Measurements from ENCODE around the gene DCHS2.

GRCh38 chr4:154444958-154445357, 46.6 kb downstream of the DCHS2 start:
- TF ChIP-seq, protein P1, sequence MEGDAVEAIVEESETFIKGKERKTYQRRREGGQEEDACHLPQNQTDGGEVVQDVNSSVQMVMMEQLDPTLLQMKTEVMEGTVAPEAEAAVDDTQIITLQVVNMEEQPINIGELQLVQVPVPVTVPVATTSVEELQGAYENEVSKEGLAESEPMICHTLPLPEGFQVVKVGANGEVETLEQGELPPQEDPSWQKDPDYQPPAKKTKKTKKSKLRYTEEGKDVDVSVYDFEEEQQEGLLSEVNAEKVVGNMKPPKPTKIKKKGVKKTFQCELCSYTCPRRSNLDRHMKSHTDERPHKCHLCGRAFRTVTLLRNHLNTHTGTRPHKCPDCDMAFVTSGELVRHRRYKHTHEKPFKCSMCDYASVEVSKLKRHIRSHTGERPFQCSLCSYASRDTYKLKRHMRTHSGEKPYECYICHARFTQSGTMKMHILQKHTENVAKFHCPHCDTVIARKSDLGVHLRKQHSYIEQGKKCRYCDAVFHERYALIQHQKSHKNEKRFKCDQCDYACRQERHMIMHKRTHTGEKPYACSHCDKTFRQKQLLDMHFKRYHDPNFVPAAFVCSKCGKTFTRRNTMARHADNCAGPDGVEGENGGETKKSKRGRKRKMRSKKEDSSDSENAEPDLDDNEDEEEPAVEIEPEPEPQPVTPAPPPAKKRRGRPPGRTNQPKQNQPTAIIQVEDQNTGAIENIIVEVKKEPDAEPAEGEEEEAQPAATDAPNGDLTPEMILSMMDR (IDR thresholded peaks at IDR 0.05), result no peak
- TF ChIP-seq POLR2A (IDR thresholded peaks at IDR 0.05) (no peak), POLR2AphosphoS5 (IDR thresholded peaks at IDR 0.05) (no peak), EP300 (IDR thresholded peaks at IDR 0.05) (no peak)
